ENCODE data around the gene ZNF740. TPM values are rescaled to one million over a fixed set of nuclear protein-coding genes. Genes with fewer than 3 reads are reported as not detected.
"Not testable (repeated sequence)": the region's sequence is repeated elsewhere in the genome, so short reads cannot be mapped to it uniquely, and the experiment has no call there.

The ZNF740 gene
- total RNA-seq, 1 donor from 2014 or later: 16.6 TPM

DNA sequence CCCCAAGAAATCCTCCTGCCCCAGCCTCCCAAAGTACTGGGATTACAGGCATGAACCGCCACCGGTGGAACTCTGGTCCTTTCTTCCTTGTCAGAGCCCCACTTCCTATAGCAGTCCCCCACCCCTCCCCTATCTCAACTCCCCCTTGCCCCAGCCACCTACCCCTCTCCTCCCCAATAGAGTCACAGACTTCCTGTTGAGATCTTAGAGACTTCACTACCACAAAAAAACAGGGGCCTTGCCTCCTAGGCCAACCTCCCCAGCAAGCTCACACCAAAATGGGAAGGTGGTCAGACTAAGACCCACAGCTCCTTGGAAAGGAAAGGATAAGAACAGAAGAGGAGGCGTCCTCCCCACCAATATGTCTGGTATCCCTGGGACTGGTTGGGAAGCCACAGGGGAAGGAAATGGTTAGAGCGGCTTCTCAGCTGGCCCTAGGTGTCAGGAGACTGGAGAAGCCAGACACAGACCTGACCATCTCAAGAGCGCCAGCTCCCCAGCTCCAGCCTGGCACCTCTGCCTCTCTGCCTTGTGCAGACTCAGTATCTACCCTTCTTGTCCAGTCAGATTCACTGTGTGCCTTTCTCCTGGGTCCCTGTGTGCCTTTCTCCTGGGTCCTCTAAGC, 18.1 kb downstream of the ZNF740 start:
- H3K4me3 ChIP-seq (ENCODE audit: low read depth, low read length): no peak overlapping the region
- DNase-seq (ENCODE audit: low read depth) (no peak), FAIRE-seq (no peak)
- TF ChIP-seq CTCF (IDR thresholded peaks at IDR 0.05; ENCODE audit: insufficient read depth, low read length, severe bottlenecking): no peak
- H3K36me3 ChIP-seq (ENCODE audit: control insufficient read depth, insufficient read depth, low read length): no peaks in the 10 kb centered on the region
- H3K27me3 ChIP-seq (ENCODE audit: control insufficient read depth, insufficient read depth, low read length): no peaks in the 10 kb centered on the region

DNA sequence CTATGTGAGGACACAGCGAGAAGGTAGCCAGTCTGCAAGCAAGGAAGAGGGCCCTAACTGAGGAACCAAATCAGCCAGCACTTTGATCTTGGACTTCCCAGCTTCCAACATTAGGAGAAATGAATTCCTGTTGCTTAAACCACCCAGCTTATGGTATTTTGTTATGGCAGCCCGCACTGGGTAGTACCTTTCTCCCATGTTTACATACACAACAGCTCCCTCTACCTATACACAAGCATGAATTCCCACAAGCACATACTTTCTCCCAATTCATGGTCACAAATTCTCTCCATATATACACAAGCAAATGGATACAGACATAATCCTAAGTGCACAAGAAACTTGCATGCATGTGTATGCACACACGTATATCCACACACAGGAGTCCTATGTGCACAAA, 19.2 kb downstream of the ZNF740 start:
- no peaks in the 10 kb centered on the region for H3K36me3 ChIP-seq (ENCODE audit: control insufficient read depth, insufficient read depth, low read length)
- TF ChIP-seq CTCF (IDR thresholded peaks at IDR 0.05; ENCODE audit: insufficient read depth, low read length, severe bottlenecking): no peak
- FAIRE-seq: no peak
- DNase-seq (ENCODE audit: low read depth): no peak
- H3K27me3 ChIP-seq (ENCODE audit: control insufficient read depth, insufficient read depth, low read length): no peaks in the 10 kb centered on the region
- H3K4me3 ChIP-seq (ENCODE audit: low read depth, low read length): no peak overlapping the region

DNA sequence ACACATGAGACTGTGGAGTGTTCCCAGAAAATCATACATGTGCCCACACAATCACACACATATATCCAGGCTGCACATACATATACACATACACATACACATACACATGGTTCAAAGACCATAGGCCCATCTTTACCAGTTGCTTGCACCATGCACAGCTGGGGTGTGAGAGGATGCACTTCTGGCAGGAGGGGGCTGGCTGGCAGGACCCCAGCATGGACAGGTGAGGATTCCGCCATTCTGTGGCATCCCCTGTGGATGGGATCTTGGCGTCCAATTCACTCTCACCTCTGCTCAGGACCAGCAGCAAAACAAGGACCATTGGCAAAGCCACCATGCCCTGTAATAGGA, 19.6 kb downstream of the ZNF740 start:
- Histone ChIP-seq H3K4me3 (ENCODE audit: low read depth, low read length) (no peak overlapping the region), H3K27me3 (ENCODE audit: control insufficient read depth, insufficient read depth, low read length) (no peaks in the 10 kb centered on the region), H3K36me3 (ENCODE audit: control insufficient read depth, insufficient read depth, low read length) (no peaks in the 10 kb centered on the region)
- FAIRE-seq (no peak), DNase-seq (ENCODE audit: low read depth) (no peak)
- no peak for TF ChIP-seq CTCF (IDR thresholded peaks at IDR 0.05; ENCODE audit: insufficient read depth, low read length, severe bottlenecking)

DNA sequence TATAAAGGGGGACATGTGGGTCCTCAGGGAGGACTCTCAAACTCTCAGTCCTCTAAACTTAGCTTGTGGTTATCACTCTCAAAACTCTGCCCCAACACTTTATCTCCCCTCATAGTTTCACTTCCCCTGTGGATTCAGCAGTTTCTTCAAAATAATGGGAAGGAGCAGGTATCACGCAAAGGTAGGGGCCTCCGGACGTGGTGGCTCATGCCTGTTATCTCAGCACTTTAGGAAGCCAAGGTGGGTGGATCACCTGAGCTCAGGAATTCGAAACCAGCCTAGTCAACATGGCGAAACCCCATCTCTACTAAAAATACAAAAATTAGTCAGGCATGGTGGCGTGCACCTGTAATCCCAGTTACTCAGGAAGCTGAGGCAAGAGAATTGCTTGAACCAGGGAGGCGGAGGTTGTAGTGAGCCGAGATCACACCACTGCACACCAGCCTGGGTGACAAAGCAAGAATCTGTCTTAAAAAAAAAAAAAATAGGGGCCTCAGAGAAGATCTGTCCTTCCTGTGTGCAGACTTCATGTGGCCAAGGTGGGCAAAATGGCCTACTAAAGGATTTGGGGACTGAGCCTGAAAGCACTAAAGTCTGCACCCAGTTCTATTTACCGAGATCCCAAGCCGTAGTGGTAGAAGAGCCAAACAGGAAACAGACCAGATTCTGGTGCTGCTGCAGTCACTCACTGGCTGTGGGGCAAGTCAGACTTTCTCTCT, 20.1 kb downstream of the ZNF740 start:
- Histone ChIP-seq H3K4me3 (ENCODE audit: low read depth, low read length) (no peak overlapping the region), H3K36me3 (ENCODE audit: control insufficient read depth, insufficient read depth, low read length) (no peaks in the 10 kb centered on the region), H3K27me3 (ENCODE audit: control insufficient read depth, insufficient read depth, low read length) (no peaks in the 10 kb centered on the region)
- TF ChIP-seq CTCF (IDR thresholded peaks at IDR 0.05; ENCODE audit: insufficient read depth, low read length, severe bottlenecking): no peak
- DNase-seq (ENCODE audit: low read depth) (no peak), FAIRE-seq (no peak)

- H3K27me3 ChIP-seq (ENCODE audit: control insufficient read depth, insufficient read depth, low read length): no peaks in the 10 kb centered on the region
- no peaks in the 10 kb centered on the region for H3K36me3 ChIP-seq (ENCODE audit: control insufficient read depth, insufficient read depth, low read length)
- no peak for TF ChIP-seq CTCF (IDR thresholded peaks at IDR 0.05; ENCODE audit: insufficient read depth, low read length, severe bottlenecking)
- no peak overlapping the region for H3K4me3 ChIP-seq (ENCODE audit: low read depth, low read length)
- no peak for FAIRE-seq
- no peak for DNase-seq (ENCODE audit: low read depth)
Measured at GRCh38 chr12:53201177-53201541, 20.6 kb downstream of the ZNF740 start.

DNA sequence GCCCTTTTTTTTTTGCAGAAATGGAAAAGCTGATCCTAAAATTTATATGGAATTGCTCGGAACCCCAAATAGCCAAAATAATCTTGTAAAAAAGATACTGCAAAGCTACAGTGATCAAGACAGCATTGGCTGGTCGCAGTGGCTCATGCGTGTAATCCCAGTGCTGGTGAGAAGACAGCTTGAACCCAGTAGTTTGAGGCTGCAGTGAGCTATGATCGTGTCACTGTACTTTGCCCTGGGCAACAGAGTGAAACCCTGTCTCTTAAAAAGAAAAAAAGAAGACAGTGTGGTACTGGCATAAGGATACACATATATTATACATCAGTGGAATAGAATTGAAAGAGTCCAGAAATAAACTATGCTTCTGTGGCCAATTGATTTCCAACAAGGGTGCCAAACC, 21.1 kb downstream of the ZNF740 start:
- TF ChIP-seq CTCF (IDR thresholded peaks at IDR 0.05; ENCODE audit: insufficient read depth, low read length, severe bottlenecking): no peak
- H3K36me3 ChIP-seq (ENCODE audit: control insufficient read depth, insufficient read depth, low read length): no peaks in the 10 kb centered on the region
- FAIRE-seq (no peak), DNase-seq (ENCODE audit: low read depth) (no peak)
- no peaks in the 10 kb centered on the region for H3K27me3 ChIP-seq (ENCODE audit: control insufficient read depth, insufficient read depth, low read length)
- H3K4me3 ChIP-seq (ENCODE audit: low read depth, low read length): no peak overlapping the region

DNA sequence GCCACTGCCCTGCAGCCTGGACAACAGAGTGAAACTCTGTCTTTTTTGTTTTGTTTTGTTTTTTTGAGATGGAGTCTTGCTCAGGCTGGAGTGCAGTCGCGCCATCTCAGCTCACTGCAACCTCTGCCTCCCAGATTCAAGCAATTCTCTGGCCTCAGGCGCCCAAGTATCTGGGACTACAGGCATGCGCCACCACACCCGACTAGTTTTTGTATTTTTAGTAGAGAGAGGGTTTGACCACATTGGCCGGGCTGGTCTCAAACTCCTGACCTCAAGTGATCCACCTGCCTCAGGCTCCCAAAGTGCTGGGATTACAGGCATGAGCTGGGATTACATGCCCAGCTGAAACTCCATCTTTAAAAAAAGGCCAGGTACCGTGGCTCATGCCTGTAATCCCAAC, 21.8 kb downstream of the ZNF740 start:
- not testable (repeated sequence) for DNase-seq (ENCODE audit: low read depth); H3K4me3 ChIP-seq (ENCODE audit: low read depth, low read length); FAIRE-seq; H3K36me3 ChIP-seq (ENCODE audit: control insufficient read depth, insufficient read depth, low read length); H3K27me3 ChIP-seq (ENCODE audit: control insufficient read depth, insufficient read depth, low read length)

Measured in bronchial epithelial cell (primary cell).